Ascending aorta (tissue), 2 donors: ENCODE measurements around the gene HIBADH. TPM values are rescaled to one million over a fixed set of nuclear protein-coding genes. Genes with fewer than 3 reads are reported as not detected.
A peak's percentile ranks its signal among the peaks of the same experiment; 100 is the strongest.

Experiments used
- DNase-seq, 2 donors: peaks; one replicate each; pipeline ENCODE4 v3.0.0-alpha.2; 2019; ENCODE audit warnings: low spot score in 2 of 2
- H3K27ac ChIP-seq, 2 donors: fragments of 200-600 bp; sonication (generic); one replicate each; pipeline ENCODE4 v1.5.1; 2016 to 2017; ENCODE audit warnings: mild to moderate bottlenecking in 1 of 2
- H3K27me3 ChIP-seq: fragments of 200-600 bp; sonication (generic); one replicate; pipeline ENCODE4 v1.5.1; 2017
- H3K36me3 ChIP-seq, 2 donors: fragments of 200-600 bp; sonication (generic); one replicate each; pipeline ENCODE4 v1.5.1; 2016
- H3K4me1 ChIP-seq, 2 donors: fragments of 200-600 bp; sonication (generic); one replicate each; pipeline ENCODE4 v1.5.1; 2016 to 2017; ENCODE audit warnings: mild to moderate bottlenecking in 1 of 2
- H3K4me3 ChIP-seq, 2 donors: fragments of 200-600 bp; sonication (generic); one replicate each; pipeline ENCODE4 v1.5.1; 2016 to 2017; ENCODE audit warnings: mild to moderate bottlenecking in 1 of 2
- H3K9me3 ChIP-seq, 2 donors: fragments of 200-600 bp; sonication (generic); one replicate each; pipeline ENCODE4 v1.5.1; 2016
- CTCF ChIP-seq, 3 experiments: fragments of 200-600 bp in 2 of 3; fragments of 450-650 bp in 1 of 3; sonication (generic) in 2 of 3; IDR thresholded peaks; one replicate each; pipeline ENCODE4 v1.5.1; 2016 to 2019; ENCODE audit warnings: antibody characterized with exemption in 3 of 3, mild to moderate bottlenecking in 1 of 3, moderate library complexity in 1 of 3
- intact Hi-C: fragments of 100-400 bp; cut with DNase I; formaldehyde crosslinking; loops from one replicate; pipeline ENCODE4 v1.15.1; 2023
- total RNA-seq: library from RNA; depleted of rRNA; stranded (reverse); fragments of >200 nt; gene quantifications from one replicate; pipeline ENCODE4 v1.1.0, GENCODE V29; 2016

HIBADH gene
- total RNA-seq, 1 donor from 2014 or later, result 10.6 TPM

- no peak for DNase-seq
- intact Hi-C loops, result no loop called here
- TF ChIP-seq CTCF (IDR thresholded peaks at IDR 0.05), result no peak
- H3K27me3 ChIP-seq, result no peaks in the 10 kb centered on the region
- no peaks in the 10 kb centered on the region for H3K36me3 ChIP-seq
- no peaks in the 10 kb centered on the region for H3K4me1 ChIP-seq
- H3K4me3 ChIP-seq, result no peak overlapping the region
- H3K27ac ChIP-seq, result no peak overlapping the region
- H3K9me3 ChIP-seq, result no peaks in the 10 kb centered on the region
Observed at GRCh38 chr7:27704422-27705199, 41.9 kb upstream of the HIBADH start.

GRCh38 chr7:27703181-27703580 is 40.5 kb upstream of the HIBADH start:
- Histone ChIP-seq H3K36me3 (no peaks in the 10 kb centered on the region), H3K27ac (no peak overlapping the region), H3K4me3 (no peak overlapping the region), H3K27me3 (no peaks in the 10 kb centered on the region), H3K4me1 (no peaks in the 10 kb centered on the region), H3K9me3 (no peaks in the 10 kb centered on the region)
- intact Hi-C loops, result no loop called here
- no peak for DNase-seq
- TF ChIP-seq CTCF (IDR thresholded peaks at IDR 0.05), result no peak

GRCh38 chr7:27700501-27700900 is 37.8 kb upstream of the HIBADH start:
- intact Hi-C loops, result no loop called here
- H3K4me3 ChIP-seq, result no peak overlapping the region
- H3K4me1 ChIP-seq, result no peaks in the 10 kb centered on the region

GRCh38 chr7:27699751-27700150 is 37.1 kb upstream of the HIBADH start:
- intact Hi-C loops, result no loop called here
- H3K36me3 ChIP-seq, result no peaks in the 10 kb centered on the region

More at GRCh38 chr7:27700501-27700900, 37.8 kb upstream of the HIBADH start:
- Histone ChIP-seq H3K27me3 (no peaks in the 10 kb centered on the region), H3K27ac (no peak overlapping the region), H3K9me3 (no peaks in the 10 kb centered on the region), H3K36me3 (no peaks in the 10 kb centered on the region)
- no peak for DNase-seq
- no peak for TF ChIP-seq CTCF (IDR thresholded peaks at IDR 0.05)

GRCh38 chr7:27697861-27698430 is 35.3 kb upstream of the HIBADH start:
- Histone ChIP-seq H3K36me3 (no peaks in the 10 kb centered on the region), H3K27me3 (no peaks in the 10 kb centered on the region), H3K4me3 (no peak overlapping the region), H3K4me1 (no peaks in the 10 kb centered on the region), H3K27ac (no peak overlapping the region), H3K9me3 (no peaks in the 10 kb centered on the region)
- intact Hi-C loops, result no loop called here
- peak; percentile 34 to 65 for DNase-seq
- no peak for TF ChIP-seq CTCF (IDR thresholded peaks at IDR 0.05)

More at GRCh38 chr7:27699751-27700150, 37.1 kb upstream of the HIBADH start:
- Histone ChIP-seq H3K9me3 (no peaks in the 10 kb centered on the region), H3K27me3 (no peaks in the 10 kb centered on the region), H3K4me3 (no peak overlapping the region), H3K27ac (no peak overlapping the region), H3K4me1 (no peaks in the 10 kb centered on the region)
- DNase-seq, result no peak
- no peak for TF ChIP-seq CTCF (IDR thresholded peaks at IDR 0.05)
